GM12878 (cell line): Measurements from ENCODE around the gene ADGRE1. TPM values are rescaled to one million over a fixed set of nuclear protein-coding genes. Genes with fewer than 3 reads are reported as not detected.

Experiments
- ATAC-seq: fragments of 200-7000 bp; cut with Tn5 transposase; 3 replicates; pipeline ENCODE4 v1.9.1; 2020; ENCODE audit warnings: mild to moderate bottlenecking, moderate library complexity
- BruUV-seq: library from RNA; stranded (reverse); fragments of 400-500 nt; replicated peaks from 2 replicates; lab custom pipeline; 2021; lab: Mats Ljungman, UMichigan
- CTCF ChIA-PET: fragments of 300-600 bp; sonication (Branson Sonifier 250); formaldehyde crosslinking; extraction: SDS; loops from one replicate; lab custom pipeline; 2021; ENCODE audit warnings: inconsistent platforms; lab: Yijun Ruan, JAX
- POLR2A ChIA-PET: fragments of 350-600 bp; formaldehyde crosslinking; extraction: SDS; loops from one replicate; lab custom pipeline; 2021; ENCODE audit warnings: inconsistent platforms; lab: Charles Lee
- RAD21 ChIA-PET: fragments of 300-600 bp; sonication (Branson Sonifier 250); formaldehyde crosslinking; loops from one replicate; lab custom pipeline; 2023; ENCODE audit warnings: antibody characterized with exemption; ENCODE audit not compliant: unreplicated experiment; lab: Charles Lee
- SMC1A ChIA-PET: fragments of 300-600 bp; sonication (Branson Sonifier 250); formaldehyde crosslinking; loops from one replicate; lab custom pipeline; 2023; ENCODE audit not compliant: unreplicated experiment, uncharacterized antibody; lab: Charles Lee
- DNase-seq: peaks from one replicate; pipeline ENCODE4 v3.0.0-alpha.2; 2011; ENCODE audit warnings: low read depth, low spot score
- FAIRE-seq: peaks from 3 replicates; lab custom pipeline; 2011; peaks lifted over from hg19 to GRCh38; lab: Jason Lieb, UNC
- H2AFZ ChIP-seq: 2 replicates; pipeline ENCODE4 v1.6.0; 2011; ENCODE audit warnings: low read depth, low read length, control low read depth; ENCODE audit not compliant: control insufficient read depth
- H3K27ac ChIP-seq: 2 replicates; pipeline ENCODE4 v1.5.1; 2011; ENCODE audit warnings: control low read depth; ENCODE audit not compliant: control insufficient read depth, insufficient read depth
- H3K27me3 ChIP-seq, 2 experiments: replicated peaks in 1 of 2; 2 replicates each; pipeline versions ENCODE4 v1.6.0 to v1.6.1; 2011; ENCODE audit warnings: low read length in 1 of 2; ENCODE audit not compliant: control insufficient read depth in 2 of 2, insufficient read depth in 2 of 2
- H3K36me3 ChIP-seq, 2 experiments: 2 replicates each; pipeline ENCODE4 v1.5.1; 2011; ENCODE audit warnings: low read length in 1 of 2; ENCODE audit not compliant: control insufficient read depth in 2 of 2, insufficient read depth in 2 of 2
- H3K4me1 ChIP-seq: 2 replicates; pipeline ENCODE4 v1.6.1; 2011; ENCODE audit warnings: mild to moderate bottlenecking, low read length, moderate library complexity, mixed read lengths; ENCODE audit not compliant: control insufficient read depth, insufficient read depth
- H3K4me2 ChIP-seq: 2 replicates; pipeline ENCODE4 v1.6.0; 2011; ENCODE audit warnings: control low read depth; ENCODE audit not compliant: control insufficient read depth, insufficient read depth
- H3K4me3 ChIP-seq: fragments of 200-600 bp; sonication (generic); 2 replicates; pipeline ENCODE4 v1.5.1; 2016
- H3K79me2 ChIP-seq: 2 replicates; pipeline ENCODE4 v1.6.0; 2011; ENCODE audit warnings: low read length; ENCODE audit not compliant: control insufficient read depth, insufficient read depth
- H3K9ac ChIP-seq: 2 replicates; pipeline ENCODE4 v1.8.0; 2011; ENCODE audit warnings: low read length, control low read depth, mixed read lengths; ENCODE audit not compliant: control insufficient read depth, insufficient read depth
- H3K9me3 ChIP-seq: replicated peaks from 3 replicates; pipeline ENCODE4 v1.5.1; 2011; ENCODE audit warnings: mild to moderate bottlenecking, low read length; ENCODE audit not compliant: control insufficient read depth, insufficient read depth
- H4K20me1 ChIP-seq: 2 replicates; pipeline ENCODE4 v1.6.0; 2011; ENCODE audit not compliant: control insufficient read depth, insufficient read depth
- KAT2A ChIP-seq: conservative IDR thresholded peaks from 2 replicates; pipeline ENCODE4 v1.6.1; 2011; ENCODE audit warnings: low read depth, low read length; ENCODE audit not compliant: control insufficient read depth
- WGBS: methylation state at CpG from one replicate; pipeline ENCODE4 v1.1.6; 2016; ENCODE audit warnings: low lambda C conversion rate; ENCODE audit not compliant: insufficient replicate concordance, insufficient coverage; ENCODE audit errors: missing lambda C conversion rate; 5-methylcytosine and 5-hydroxymethylcytosine counted together
- in situ Hi-C: fragments of 300-500 bp; cut with MboI; formaldehyde crosslinking; loops from 9 replicates; pipeline ENCODE4 v1.14.3; 2018; ENCODE audit warnings: mixed read lengths
- intact Hi-C: fragments of 100-400 bp; cut with micrococcal nuclease; formaldehyde crosslinking; loops from one replicate; pipeline ENCODE4 v1.14.2; 2022; ENCODE audit not compliant: unreplicated experiment
- polyA plus RNA-seq, 11 experiments: library from polyadenylated mRNA; depleted of rRNA in 4 of 11; unstranded in 6 of 11; stranded (reverse) in 5 of 11; fragments of >200 nt; fragmentation: Nextera tagmentation in 4 of 11; fragmentation: Illumina TruSeq in 1 of 11; extraction: Ambion mirVana in 4 of 11; extraction: Trizol in 1 of 11; gene quantifications; 1 replicate in 1 of 11; 2 replicates in 10 of 11; pipeline versions ENCODE4 v1.2.1 to v1.2.3, GENCODE V29; 2011 to 2016; ENCODE audit warnings: inconsistent platforms in 2 of 11, missing spikeins in 2 of 11, low read depth in 1 of 11
- total RNA-seq, 4 experiments: library from RNA; depleted of rRNA in 3 of 4; stranded (reverse); fragments of >200 nt in 3 of 4; fragmentation: Illumina TruSeq in 1 of 4; extraction: Trizol in 1 of 4; gene quantifications; 2 replicates each; pipeline versions ENCODE4 v1.2.1 to v1.2.3, GENCODE V29; 2013 to 2021
- TF ChIP-seq, protein P1 (sequence below): fragments of 450-650 bp; IDR thresholded peaks from 2 replicates; pipeline ENCODE4 v1.6.1; 2016; ENCODE audit warnings: mild to moderate bottlenecking, moderate library complexity, borderline replicate concordance

Gene ADGRE1
- total and polyA plus RNA-seq, 10 of the 15 experiments (the other 5 are each of a cell fraction or from before 2014, with no cell fraction given), result 7.9 to 35.7 (median 9.9) TPM

DNA sequence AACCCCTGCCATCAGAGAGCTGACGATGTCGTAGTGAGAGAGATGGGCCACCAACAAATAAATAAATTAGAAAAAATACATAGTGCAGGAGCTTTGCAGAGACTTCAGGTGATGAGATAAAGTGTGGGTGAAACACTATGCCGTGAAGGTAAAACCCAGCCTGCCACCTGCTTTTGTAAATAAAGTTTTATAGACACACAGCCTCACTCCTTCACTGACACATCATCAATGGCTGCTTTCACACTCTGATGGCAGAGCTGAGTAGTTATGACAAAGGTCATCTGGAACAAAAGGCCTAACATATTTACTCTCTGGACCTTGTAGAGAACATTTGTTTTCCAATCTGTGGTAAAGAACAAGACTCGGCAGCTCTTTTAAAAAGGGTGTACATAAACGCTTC lies 88.8 kb downstream of the ADGRE1 start:
- no TSS peak for BruUV-seq

More for the DNA sequence above, 88.8 kb downstream of the ADGRE1 start:
- 80% methylated on average over 5 of the region's 5 CpGs for WGBS
- Histone ChIP-seq H4K20me1 (no peaks in the 10 kb centered on the region), H3K79me2 (no peaks in the 10 kb centered on the region), H3K36me3 (no peaks in the 10 kb centered on the region), H3K27me3 (no peaks in the 10 kb centered on the region), H3K4me2 (no peak overlapping the region), H2AFZ (no peak overlapping the region), H3K9ac (no peak overlapping the region), H3K9me3 (peaks cover 4% of the 10 kb centered on the region; the same call in 2 of the 3 replicates), H3K4me1 (no peaks in the 10 kb centered on the region), H3K4me3 (no peak overlapping the region), H3K27ac (no peak overlapping the region)
- POLR2A ChIA-PET, result interaction anchor here (1.1 kb wide), 1 partner anchor 12 kb away, joined by 3 read pairs; no protein-coding TSS in a partner anchor
- intact Hi-C loops (no loop called here), in situ Hi-C loops (no loop called here)
- CTCF ChIA-PET, result interaction anchor here (2.7 kb wide), 1 partner anchor 12 kb away, joined by 9 read pairs; no protein-coding TSS in a partner anchor
- FAIRE-seq (no peak), ATAC-seq (no peak), DNase-seq (no peak)
- TF ChIP-seq, protein P1, sequence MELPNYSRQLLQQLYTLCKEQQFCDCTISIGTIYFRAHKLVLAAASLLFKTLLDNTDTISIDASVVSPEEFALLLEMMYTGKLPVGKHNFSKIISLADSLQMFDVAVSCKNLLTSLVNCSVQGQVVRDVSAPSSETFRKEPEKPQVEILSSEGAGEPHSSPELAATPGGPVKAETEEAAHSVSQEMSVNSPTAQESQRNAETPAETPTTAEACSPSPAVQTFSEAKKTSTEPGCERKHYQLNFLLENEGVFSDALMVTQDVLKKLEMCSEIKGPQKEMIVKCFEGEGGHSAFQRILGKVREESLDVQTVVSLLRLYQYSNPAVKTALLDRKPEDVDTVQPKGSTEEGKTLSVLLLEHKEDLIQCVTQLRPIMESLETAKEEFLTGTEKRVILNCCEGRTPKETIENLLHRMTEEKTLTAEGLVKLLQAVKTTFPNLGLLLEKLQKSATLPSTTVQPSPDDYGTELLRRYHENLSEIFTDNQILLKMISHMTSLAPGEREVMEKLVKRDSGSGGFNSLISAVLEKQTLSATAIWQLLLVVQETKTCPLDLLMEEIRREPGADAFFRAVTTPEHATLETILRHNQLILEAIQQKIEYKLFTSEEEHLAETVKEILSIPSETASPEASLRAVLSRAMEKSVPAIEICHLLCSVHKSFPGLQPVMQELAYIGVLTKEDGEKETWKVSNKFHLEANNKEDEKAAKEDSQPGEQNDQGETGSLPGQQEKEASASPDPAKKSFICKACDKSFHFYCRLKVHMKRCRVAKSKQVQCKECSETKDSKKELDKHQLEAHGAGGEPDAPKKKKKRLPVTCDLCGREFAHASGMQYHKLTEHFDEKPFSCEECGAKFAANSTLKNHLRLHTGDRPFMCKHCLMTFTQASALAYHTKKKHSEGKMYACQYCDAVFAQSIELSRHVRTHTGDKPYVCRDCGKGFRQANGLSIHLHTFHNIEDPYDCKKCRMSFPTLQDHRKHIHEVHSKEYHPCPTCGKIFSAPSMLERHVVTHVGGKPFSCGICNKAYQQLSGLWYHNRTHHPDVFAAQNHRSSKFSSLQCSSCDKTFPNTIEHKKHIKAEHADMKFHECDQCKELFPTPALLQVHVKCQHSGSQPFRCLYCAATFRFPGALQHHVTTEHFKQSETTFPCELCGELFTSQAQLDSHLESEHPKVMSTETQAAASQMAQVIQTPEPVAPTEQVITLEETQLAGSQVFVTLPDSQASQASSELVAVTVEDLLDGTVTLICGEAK, result peak; percentile 42; the same call in 1 of the 2 replicates
- no peak for TF ChIP-seq KAT2A
- RAD21 ChIA-PET, result interaction anchor here (1.2 to 1.5 kb wide), 2 partner anchors 21 to 33 kb away, joined by 3 read pairs; no protein-coding TSS in a partner anchor
- SMC1A ChIA-PET, result interaction anchor here (1.2 kb wide), 1 partner anchor 18 kb away, joined by 4 read pairs; no protein-coding TSS in a partner anchor
